Measurements from ENCODE around the gene GMEB2. TPM values are rescaled to one million over a fixed set of nuclear protein-coding genes. Genes with fewer than 3 reads are reported as not detected.
"Not testable (repeated sequence)": the region's sequence is repeated elsewhere in the genome, so short reads cannot be mapped to it uniquely, and the experiment has no call there.

GMEB2 gene
- total RNA-seq, 4 donors from 2014 or later, result 6.6 to 12.8 (median 9.2) TPM

GRCh38 chr20:63572071-63572787 is 54.7 kb downstream of the GMEB2 start:
- DNase-seq (ENCODE audit: low spot score), result no peak
- ATAC-seq (ENCODE audit: low FRiP score), result no peak
- no peak for TF ChIP-seq CTCF (IDR thresholded peaks at IDR 0.05)

GRCh38 chr20:63571087-63571478 is 55.8 kb downstream of the GMEB2 start:
- ATAC-seq (ENCODE audit: low FRiP score); DNase-seq (ENCODE audit: low spot score): not testable (repeated sequence)

- no peak for ATAC-seq (ENCODE audit: low FRiP score)
- no peak for TF ChIP-seq CTCF (IDR thresholded peaks at IDR 0.05)
- DNase-seq (ENCODE audit: low spot score), result no peak
These were observed 56.4 kb downstream of the GMEB2 start for GRCh38 chr20:63570281-63571086.

- ATAC-seq (ENCODE audit: low FRiP score) (no peak), DNase-seq (ENCODE audit: low spot score) (no peak)
- no peak for TF ChIP-seq CTCF (IDR thresholded peaks at IDR 0.05)
These were observed 57.6 kb downstream of the GMEB2 start for GRCh38 chr20:63568986-63569949.

- no peak for DNase-seq (ENCODE audit: low spot score)
- TF ChIP-seq CTCF (IDR thresholded peaks at IDR 0.05), result no peak
- no peak for ATAC-seq (ENCODE audit: low FRiP score)
These were observed 58.5 kb downstream of the GMEB2 start for GRCh38 chr20:63568170-63568981.

- no peak for TF ChIP-seq CTCF (IDR thresholded peaks at IDR 0.05)
- ATAC-seq (ENCODE audit: low FRiP score), result no peak
- no peak for DNase-seq (ENCODE audit: low spot score)
These were observed 59.3 kb downstream of the GMEB2 start for GRCh38 chr20:63567386-63568169.
